K562 (cell line): ENCODE data around the gene CDCA7. TPM values are rescaled to one million over a fixed set of nuclear protein-coding genes. Genes with fewer than 3 reads are reported as not detected.

ENCODE experiments used
- ATAC-seq: fragments of 200-7000 bp; cut with Tn5 transposase; 3 replicates; pipeline ENCODE4 v1.9.1; 2020; ENCODE audit warnings: moderate library complexity
- BruUV-seq: library from RNA; stranded (reverse); fragments of 400-500 nt; replicated peaks from 2 replicates; lab custom pipeline; 2021; lab: Mats Ljungman, UMichigan
- CTCF ChIA-PET: fragments of 300-600 bp; formaldehyde crosslinking; extraction: SDS; loops from one replicate; lab custom pipeline; 2021; ENCODE audit warnings: low intra/inter-chr PET ratio; lab: Yijun Ruan, JAX
- POLR2A ChIA-PET: fragments of 300-600, 350-650 bp; sonication (Branson Sonifier 250); formaldehyde crosslinking; extraction: SDS; loops from one replicate; lab custom pipeline; 2021; ENCODE audit warnings: antibody characterized with exemption, inconsistent platforms; lab: Yijun Ruan, JAX
- DNase-seq, 4 experiments: peaks; one replicate each; pipeline versions ENCODE4 v3.0.0 to v3.0.0-alpha.2; 2011 to 2018; ENCODE audit warnings: low spot score in 3 of 4, mixed read lengths in 3 of 4; ENCODE audit errors: extremely low read depth in 1 of 4
- FAIRE-seq: peaks from 2 replicates; lab custom pipeline; 2011; peaks lifted over from hg19 to GRCh38; lab: Jason Lieb, UNC
- H2AFZ ChIP-seq: 2 replicates; pipeline ENCODE4 v1.6.0; 2011; ENCODE audit warnings: low read depth, low read length, control low read depth, inconsistent platforms
- H3K27ac ChIP-seq: fragments of 200-600 bp; 3 replicates; pipeline ENCODE4 v1.8.0; 2011; ENCODE audit warnings: low read depth, mild to moderate bottlenecking, control low read depth, inconsistent platforms, low read length, moderate library complexity, mixed read lengths; ENCODE audit errors: extremely low read depth
- H3K27me3 ChIP-seq, 2 experiments: fragments of 300-600 bp in 1 of 2; 2 replicates in 1 of 2; 3 replicates in 1 of 2; pipeline versions ENCODE4 v1.6.0 to v1.8.0; 2011; ENCODE audit warnings: inconsistent platforms in 2 of 2, low read length in 2 of 2, mild to moderate bottlenecking in 1 of 2, mixed read lengths in 1 of 2, moderate library complexity in 1 of 2; ENCODE audit not compliant: control insufficient read depth in 2 of 2, insufficient read depth in 2 of 2
- H3K36me3 ChIP-seq: fragments of 300-600 bp; 3 replicates; pipeline ENCODE4 v1.8.0; 2011; ENCODE audit warnings: mild to moderate bottlenecking, low read length, inconsistent platforms; ENCODE audit not compliant: control insufficient read depth, insufficient read depth
- H3K4me1 ChIP-seq, 2 experiments: fragments of 200-600 bp in 1 of 2; replicated peaks in 1 of 2; 2 replicates in 1 of 2; 3 replicates in 1 of 2; pipeline versions ENCODE4 v1.5.1 to v1.8.0; 2011; ENCODE audit warnings: inconsistent platforms in 2 of 2, low read length in 2 of 2, mild to moderate bottlenecking in 1 of 2, mixed read lengths in 1 of 2, moderate library complexity in 1 of 2; ENCODE audit not compliant: control insufficient read depth in 2 of 2, insufficient read depth in 2 of 2
- H3K4me2 ChIP-seq: 2 replicates; pipeline ENCODE4 v1.6.1; 2011; ENCODE audit warnings: low read length, control low read depth, inconsistent platforms, mixed read lengths; ENCODE audit not compliant: insufficient read depth
- H3K4me3 ChIP-seq: fragments of 200-600 bp; sonication (generic), shearing (Covaris generic); 2 replicates; pipeline ENCODE4 v1.5.1; 2016; ENCODE audit warnings: control low read depth, inconsistent platforms
- H3K79me2 ChIP-seq: fragments of 200-600 bp; 3 replicates; pipeline ENCODE4 v1.8.0; 2011; ENCODE audit warnings: low read length, inconsistent platforms; ENCODE audit not compliant: control insufficient read depth, insufficient read depth
- H3K9ac ChIP-seq, 2 experiments: 2 replicates each; pipeline versions ENCODE4 v1.6.0 to v1.6.1; 2011; ENCODE audit warnings: low read depth in 2 of 2, low read length in 2 of 2, control low read depth in 1 of 2, inconsistent platforms in 1 of 2, mild to moderate bottlenecking in 1 of 2, mixed read lengths in 1 of 2; ENCODE audit not compliant: insufficient read depth in 1 of 2
- H3K9me1 ChIP-seq: one replicate; pipeline ENCODE4 v1.6.0; 2011; ENCODE audit warnings: inconsistent platforms, mild to moderate bottlenecking, low read length, moderate library complexity; ENCODE audit not compliant: control insufficient read depth, insufficient read depth
- H3K9me3 ChIP-seq: replicated peaks from 2 replicates; pipeline ENCODE4 v1.5.1; 2011; ENCODE audit warnings: low read depth, low read length, inconsistent platforms; ENCODE audit not compliant: control insufficient read depth, insufficient read depth
- H4K20me1 ChIP-seq: replicated peaks from 2 replicates; pipeline ENCODE4 v1.6.1; 2011; ENCODE audit warnings: low read length, inconsistent platforms, mixed read lengths; ENCODE audit not compliant: control insufficient read depth, insufficient read depth
- CBX2 ChIP-seq: fragments of 200-600 bp; sonication (generic); IDR thresholded peaks from one replicate; pipeline ENCODE4 v1.6.1; 2012; ENCODE audit warnings: mild to moderate bottlenecking, low read length, inconsistent platforms; ENCODE audit not compliant: insufficient read depth, poor library complexity, severe bottlenecking
- DIDO1 ChIP-seq: fragments of 450-650 bp; IDR thresholded peaks from 2 replicates; pipeline ENCODE4 v1.6.1; 2016; ENCODE audit warnings: low read depth, missing biosample characterization, missing genetic modification characterization
- ELF1 ChIP-seq: fragments of 200-800 bp; sonication (Bioruptor generic); IDR thresholded peaks from 2 replicates; pipeline ENCODE4 v1.6.1; 2016; ENCODE audit warnings: missing genetic modification characterization, missing compliant biosample characterization
- GABPB2 ChIP-seq: fragments of 250-450 bp; sonication (Bioruptor Pico); conservative IDR thresholded peaks from 2 replicates; pipeline ENCODE4 v1.5.1; 2021; ENCODE audit warnings: mild to moderate bottlenecking
- HNRNPL ChIP-seq: fragments of 200-400 bp; formaldehyde crosslinking; IDR thresholded peaks from 2 replicates; pipeline ENCODE4 v1.6.1; 2017; ENCODE audit warnings: low read depth, mild to moderate bottlenecking, low read length
- HSF4 ChIP-seq: fragments of 250-450 bp; sonication (Bioruptor Pico); IDR thresholded peaks from 2 replicates; pipeline ENCODE4 v2.1.2; 2022; ENCODE audit warnings: mild to moderate bottlenecking, moderate library complexity, borderline replicate concordance
- MAFK ChIP-seq: IDR thresholded peaks from 2 replicates; pipeline ENCODE4 v1.6.1; 2011; ENCODE audit warnings: low read length, improper control_type of control experiment
- MTA2 ChIP-seq: fragments of 450-650 bp; IDR thresholded peaks from 2 replicates; pipeline ENCODE4 v1.6.1; 2016; ENCODE audit warnings: low read depth
- NR2F6 ChIP-seq: fragments of 450-650 bp; formaldehyde crosslinking; IDR thresholded peaks from 2 replicates; pipeline ENCODE4 v1.4.0; 2020; ENCODE audit warnings: mild to moderate bottlenecking
- POLR2AphosphoS5 ChIP-seq: IDR thresholded peaks from 2 replicates; pipeline ENCODE4 v1.6.1; 2011; ENCODE audit warnings: mild to moderate bottlenecking, low read depth, low read length, moderate library complexity; ENCODE audit not compliant: control insufficient read depth, insufficient read depth
- RUNX1 ChIP-seq: sonication (generic); IDR thresholded peaks from 2 replicates; pipeline ENCODE4 v1.6.1; 2016; ENCODE audit warnings: antibody characterized with exemption, low read depth
- SUPT5H ChIP-seq: fragments of 450-650 bp; IDR thresholded peaks from 2 replicates; pipeline ENCODE4 v1.6.1; 2016
- WGBS: fragments of 100-300 bp; shearing (Covaris generic); methylation state at CpG from one replicate; pipeline ENCODE4 v1.1.6; 2016; ENCODE audit warnings: low coverage, mixed read lengths; ENCODE audit not compliant: insufficient coverage; ENCODE audit errors: missing lambda C conversion rate; 5-methylcytosine and 5-hydroxymethylcytosine counted together
- in situ Hi-C: fragments of 300-500 bp; cut with MboI; formaldehyde crosslinking; loops from 4 replicates; pipeline ENCODE4 v1.15.0; 2018; ENCODE audit warnings: inconsistent platforms, mixed read lengths
- intact Hi-C: fragments of 100-400 bp; cut with micrococcal nuclease; formaldehyde crosslinking; loops from 2 replicates; pipeline ENCODE4 v1.14.2; 2022
- polyA plus RNA-seq, 8 experiments: library from polyadenylated mRNA; depleted of rRNA in 4 of 8; stranded (reverse) in 5 of 8; unstranded in 3 of 8; fragments of >200 nt; fragmentation: Nextera tagmentation in 2 of 8; fragmentation: Illumina TruSeq in 1 of 8; extraction: Ambion mirVana in 2 of 8; extraction: Trizol in 1 of 8; gene quantifications; 2 replicates each; pipeline versions ENCODE4 v1.2.1 to v1.2.3, GENCODE V29; 2011 to 2014; ENCODE audit warnings: inconsistent platforms in 1 of 8, missing spikeins in 1 of 8
- total RNA-seq, 7 experiments: library from RNA; depleted of rRNA in 6 of 7; stranded (reverse); fragments of >200 nt in 6 of 7; fragmentation: Illumina TruSeq in 2 of 7; extraction: Trizol in 2 of 7; gene quantifications; 2 replicates each; pipeline versions ENCODE4 v1.2.1 to v1.2.3, GENCODE V29; 2011 to 2021; ENCODE audit warnings: low replicate concordance in 1 of 7
- TF ChIP-seq, protein P1 (sequence below): fragments of 450-650 bp; IDR thresholded peaks from 2 replicates; pipeline ENCODE4 v1.6.1; 2017; ENCODE audit warnings: mild to moderate bottlenecking, moderate library complexity
- TF ChIP-seq, protein P2 (sequence below): sonication (generic); formaldehyde crosslinking; IDR thresholded peaks from 2 replicates; pipeline ENCODE4 v1.8.0; 2023; ENCODE audit warnings: missing genetic modification reagents, mild to moderate bottlenecking, borderline replicate concordance

Gene CDCA7
- total and polyA plus RNA-seq, 9 of the 15 experiments (the other 6 are each of a cell fraction or from before 2014, with no cell fraction given): 28.5 to 122 (median 51.0) TPM

DNA sequence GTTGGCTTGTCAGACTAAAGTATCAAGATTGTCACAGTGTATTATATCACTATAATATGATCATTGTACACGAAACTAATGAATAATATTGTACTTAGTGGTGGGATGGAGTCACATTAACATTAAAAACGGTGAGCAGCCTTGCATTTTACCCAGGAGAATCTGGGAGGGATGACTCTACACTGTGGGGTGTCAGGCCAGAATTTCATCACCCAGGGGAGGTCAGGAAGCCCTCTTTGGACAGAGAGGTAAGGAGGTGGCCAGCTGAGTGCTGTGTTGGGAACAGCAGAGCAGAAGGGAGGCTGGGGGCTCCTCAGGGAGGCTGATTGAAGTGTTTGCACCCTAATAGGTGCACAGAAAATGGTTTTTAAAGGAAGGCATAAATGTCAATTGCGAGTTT, 33.0 kb downstream of the CDCA7 start:
- CTCF ChIA-PET: no interaction called here
- H3K9me3 ChIP-seq: no peaks in the 10 kb centered on the region
- POLR2A ChIA-PET: no interaction called here
- H2AFZ ChIP-seq: no peak overlapping the region
- no peak overlapping the region for H3K9ac ChIP-seq
- no peak overlapping the region for H3K27ac ChIP-seq
- BruUV-seq: no TSS peak
- WGBS: 7% methylated on average over 3 of the region's 3 CpGs
- no peaks in the 10 kb centered on the region for H3K79me2 ChIP-seq
- ATAC-seq: peak; percentile 34; the same call in 2 of the 3 replicates
- no peaks in the 10 kb centered on the region for H4K20me1 ChIP-seq
- no peaks in the 10 kb centered on the region for H3K9me1 ChIP-seq
- in situ Hi-C loops (no loop called here), intact Hi-C loops (no loop called here)
- FAIRE-seq: no peak
- no peaks in the 10 kb centered on the region for H3K36me3 ChIP-seq
- H3K4me3 ChIP-seq: no peak overlapping the region
- H3K4me2 ChIP-seq: no peak overlapping the region
- no peak for DNase-seq
- no peaks in the 10 kb centered on the region; a peak in 1 of 5 replicates for H3K4me1 ChIP-seq
- TF ChIP-seq HSF4 (CRISPR knock-in tag): no peak
- TF ChIP-seq MTA2: no peak
- TF ChIP-seq HNRNPL: no peak
- no peak for TF ChIP-seq CBX2
- TF ChIP-seq ELF1 (tag): no peak
- no peak for TF ChIP-seq DIDO1 (tag)
- TF ChIP-seq POLR2AphosphoS5: no peak
- TF ChIP-seq MAFK: no peak
- TF ChIP-seq, protein P1, sequence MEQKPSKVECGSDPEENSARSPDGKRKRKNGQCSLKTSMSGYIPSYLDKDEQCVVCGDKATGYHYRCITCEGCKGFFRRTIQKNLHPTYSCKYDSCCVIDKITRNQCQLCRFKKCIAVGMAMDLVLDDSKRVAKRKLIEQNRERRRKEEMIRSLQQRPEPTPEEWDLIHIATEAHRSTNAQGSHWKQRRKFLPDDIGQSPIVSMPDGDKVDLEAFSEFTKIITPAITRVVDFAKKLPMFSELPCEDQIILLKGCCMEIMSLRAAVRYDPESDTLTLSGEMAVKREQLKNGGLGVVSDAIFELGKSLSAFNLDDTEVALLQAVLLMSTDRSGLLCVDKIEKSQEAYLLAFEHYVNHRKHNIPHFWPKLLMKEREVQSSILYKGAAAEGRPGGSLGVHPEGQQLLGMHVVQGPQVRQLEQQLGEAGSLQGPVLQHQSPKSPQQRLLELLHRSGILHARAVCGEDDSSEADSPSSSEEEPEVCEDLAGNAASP: no peak
- TF ChIP-seq, protein P2, sequence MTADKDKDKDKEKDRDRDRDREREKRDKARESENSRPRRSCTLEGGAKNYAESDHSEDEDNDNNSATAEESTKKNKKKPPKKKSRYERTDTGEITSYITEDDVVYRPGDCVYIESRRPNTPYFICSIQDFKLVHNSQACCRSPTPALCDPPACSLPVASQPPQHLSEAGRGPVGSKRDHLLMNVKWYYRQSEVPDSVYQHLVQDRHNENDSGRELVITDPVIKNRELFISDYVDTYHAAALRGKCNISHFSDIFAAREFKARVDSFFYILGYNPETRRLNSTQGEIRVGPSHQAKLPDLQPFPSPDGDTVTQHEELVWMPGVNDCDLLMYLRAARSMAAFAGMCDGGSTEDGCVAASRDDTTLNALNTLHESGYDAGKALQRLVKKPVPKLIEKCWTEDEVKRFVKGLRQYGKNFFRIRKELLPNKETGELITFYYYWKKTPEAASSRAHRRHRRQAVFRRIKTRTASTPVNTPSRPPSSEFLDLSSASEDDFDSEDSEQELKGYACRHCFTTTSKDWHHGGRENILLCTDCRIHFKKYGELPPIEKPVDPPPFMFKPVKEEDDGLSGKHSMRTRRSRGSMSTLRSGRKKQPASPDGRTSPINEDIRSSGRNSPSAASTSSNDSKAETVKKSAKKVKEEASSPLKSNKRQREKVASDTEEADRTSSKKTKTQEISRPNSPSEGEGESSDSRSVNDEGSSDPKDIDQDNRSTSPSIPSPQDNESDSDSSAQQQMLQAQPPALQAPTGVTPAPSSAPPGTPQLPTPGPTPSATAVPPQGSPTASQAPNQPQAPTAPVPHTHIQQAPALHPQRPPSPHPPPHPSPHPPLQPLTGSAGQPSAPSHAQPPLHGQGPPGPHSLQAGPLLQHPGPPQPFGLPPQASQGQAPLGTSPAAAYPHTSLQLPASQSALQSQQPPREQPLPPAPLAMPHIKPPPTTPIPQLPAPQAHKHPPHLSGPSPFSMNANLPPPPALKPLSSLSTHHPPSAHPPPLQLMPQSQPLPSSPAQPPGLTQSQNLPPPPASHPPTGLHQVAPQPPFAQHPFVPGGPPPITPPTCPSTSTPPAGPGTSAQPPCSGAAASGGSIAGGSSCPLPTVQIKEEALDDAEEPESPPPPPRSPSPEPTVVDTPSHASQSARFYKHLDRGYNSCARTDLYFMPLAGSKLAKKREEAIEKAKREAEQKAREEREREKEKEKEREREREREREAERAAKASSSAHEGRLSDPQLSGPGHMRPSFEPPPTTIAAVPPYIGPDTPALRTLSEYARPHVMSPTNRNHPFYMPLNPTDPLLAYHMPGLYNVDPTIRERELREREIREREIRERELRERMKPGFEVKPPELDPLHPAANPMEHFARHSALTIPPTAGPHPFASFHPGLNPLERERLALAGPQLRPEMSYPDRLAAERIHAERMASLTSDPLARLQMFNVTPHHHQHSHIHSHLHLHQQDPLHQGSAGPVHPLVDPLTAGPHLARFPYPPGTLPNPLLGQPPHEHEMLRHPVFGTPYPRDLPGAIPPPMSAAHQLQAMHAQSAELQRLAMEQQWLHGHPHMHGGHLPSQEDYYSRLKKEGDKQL (CRISPR knock-in tag): no peak
- no peak for TF ChIP-seq RUNX1
- TF ChIP-seq NR2F6 (CRISPR knock-in tag): no peak
- no peak for TF ChIP-seq SUPT5H
- no peak for TF ChIP-seq GABPB2
- H3K27me3 ChIP-seq: peaks cover 9 to 21% of the 10 kb centered on the region in 2 experiments
